Measurements from ENCODE around the gene SLC51B. TPM values are rescaled to one million over a fixed set of nuclear protein-coding genes. Genes with fewer than 3 reads are reported as not detected.

Gene SLC51B
- not detected for total RNA-seq

GRCh38 chr15:65044724-65045481, at the start of gene SLC51B:
TSS of gene SLC51B (plus strand) at chr15:65045387. CDS start at chr15:65050005, 4,618 bp downstream.

GRCh38 chr15:65028921-65029735, 16.1 kb upstream of the SLC51B start, which contains the start of gene MTFMT:
TSS of gene MTFMT (minus strand) at chr15:65029639. CDS start at chr15:65029613, 26 bp downstream.

GRCh38 chr15:65067645-65068402, 22.6 kb downstream of the SLC51B start, which contains the start of gene RASL12:
TSS of gene RASL12 (minus strand) at chr15:65067991. CDS start at chr15:65067835, 156 bp downstream.

GRCh38 chr15:65076486-65077290, 31.5 kb downstream of the SLC51B start, which contains the start of gene KBTBD13:
TSS of gene KBTBD13 (plus strand) at chr15:65076746. CDS start at chr15:65076816, 70 bp downstream.

Other genes with a start within 250 kb of the SLC51B start
- gene PIF1, start 219.7 kb upstream of the SLC51B start, total RNA-seq, result 10 to 100 TPM; 11.0 to 11.7 TPM
- gene PLEKHO2, start 203.5 kb upstream of the SLC51B start, total RNA-seq, result 10 to 100 TPM; 49.2 to 58.3 TPM
- gene ANKDD1A, start 133.5 kb upstream of the SLC51B start, total RNA-seq, result 1 to 10 TPM; 4.0 to 4.8 TPM
- gene SPG21, start 55.5 kb upstream of the SLC51B start, total RNA-seq, result 100 to 1,000 TPM in 1 of 2 donors, 10 to 100 TPM in 1; 98.4 to 104 TPM
- gene MTFMT, start 15.7 kb upstream of the SLC51B start, total RNA-seq, result 10 to 100 TPM; 23.1 to 31.3 TPM
- gene RASL12, start 22.6 kb downstream of the SLC51B start, total RNA-seq, result under 1 TPM; 0.33 to 0.69 TPM
- not detected for gene KBTBD13, start 31.4 kb downstream of the SLC51B start, total RNA-seq
- gene UBAP1L, start 69.8 kb downstream of the SLC51B start, total RNA-seq, result 10 to 100 TPM in 1 of 2 donors, 1 to 10 TPM in 1; 5.2 to 11.0 TPM
- gene PDCD7, start 88.4 kb downstream of the SLC51B start, total RNA-seq, result 10 to 100 TPM; 18.2 to 24.3 TPM
- 10 to 100 TPM; 38.2 to 38.3 TPM for gene CLPX, start 140.0 kb downstream of the SLC51B start, total RNA-seq
- gene CILP, start 166.1 kb downstream of the SLC51B start, total RNA-seq, result not detected
- gene PARP16, start 241.5 kb downstream of the SLC51B start, total RNA-seq, result 1 to 10 TPM; 2.8 to 3.7 TPM